ENCODE measurements around the gene NRM. TPM values are rescaled to one million over a fixed set of nuclear protein-coding genes. Genes with fewer than 3 reads are reported as not detected.
A peak's percentile ranks its signal among the peaks of the same experiment; 100 is the strongest.

The NRM gene
- total and polyA plus RNA-seq, 2 of the 13 experiments (the other 11 are each of a cell fraction or from before 2014, with no cell fraction given) = 12.5 to 16.0 TPM

- ChIA-PET CTCF (ENCODE audit: low intra/inter-chr PET ratio, low total read pairs) (no interaction called here), POLR2A (interaction anchor here (0.6 to 2.6 kb wide), 12 partner anchors 8 to 260 kb away, joined by 3 to 27 read pairs (median 6); partner anchors contain the start of genes DHX16, IER3, MRPS18B and PPP1R10)
- peak overlapping the region; percentile 67 to 98 (median 94) for H3K4me3 ChIP-seq (replicated peaks in 1 of 3; ENCODE audit: insufficient read depth in 1 of 3, low read depth in 2 of 3, low read length in 3 of 3)
- peak; percentile 65 for FAIRE-seq
- H4K20me1 ChIP-seq (ENCODE audit: insufficient read depth, low read length) = no peaks in the 10 kb centered on the region
- intact Hi-C loops (cut with micrococcal nuclease; ENCODE audit: unreplicated experiment) (loop anchor here (1.0 to 2.0 kb wide), 2 partner anchors 25 to 48 kb away; partner anchors contain the start of gene DHX16), in situ Hi-C loops (cut with HindIII; ENCODE audit: extremely low pct_ligation_motif_present, low pct_unique_long_range_greater_than_20kb) (no loop called here)
- ATAC-seq = peak; percentile 86
- H3K9me3 ChIP-seq (ENCODE audit: low read length) = no peaks in the 10 kb centered on the region
- peaks cover 36% of the 10 kb centered on the region for H3K4me1 ChIP-seq (ENCODE audit: insufficient read depth, low read length)
- H3K27me3 ChIP-seq (ENCODE audit: control insufficient read depth in 1 of 2, insufficient read depth in 2 of 2, low read length in 2 of 2) = no peaks in the 10 kb centered on the region; a peak in 1 of 5 replicates
- peaks cover 21% of the 10 kb centered on the region for H3K79me2 ChIP-seq (ENCODE audit: insufficient read depth, low read length)
- WGBS (ENCODE audit: low lambda C conversion rate) = 1% methylated on average over 33 of the region's 78 CpGs
- peak overlapping the region; percentile 88 for H3K27ac ChIP-seq (ENCODE audit: extremely low read length, insufficient read depth, low read length)
- peak overlapping the region; percentile 88 for H3K9ac ChIP-seq (ENCODE audit: insufficient read depth, low read depth, low read length)
- H3K36me3 ChIP-seq (replicated peaks in 1 of 2; ENCODE audit: control insufficient read depth in 1 of 2, insufficient read depth in 2 of 2, low read length in 2 of 2) = peaks cover 10 to 47% of the 10 kb centered on the region in 2 experiments
- BruUV-seq (replicated peaks) = TSS peak; percentile 73
- H3K4me2 ChIP-seq (ENCODE audit: low read depth, low read length) = peak overlapping the region; percentile 79
- no peak overlapping the region for H2AFZ ChIP-seq (ENCODE audit: low read length)
- peak; percentile 76 for DNase-seq (ENCODE audit: low spot score)
- TF ChIP-seq MTA1 (CRISPR knock-in tag; IDR thresholded peaks at IDR 0.05; ENCODE audit: borderline replicate concordance) = peak; percentile 97; the same call in 1 of the 2 replicates
- peak; percentile 86; the same call in 1 of the 2 replicates for TF ChIP-seq ZNF484 (CRISPR knock-in tag; IDR thresholded peaks at IDR 0.05; ENCODE audit: borderline replicate concordance, low read depth)
- peak; percentile 59 for TF ChIP-seq RAD21 (CRISPR knock-in tag; IDR thresholded peaks at IDR 0.05)
- TF ChIP-seq ZSCAN22 (CRISPR knock-in tag; IDR thresholded peaks at IDR 0.05) = 0 out of 2 replicates have a peak, but pooled peaks have one; percentile 67
- peak; percentile 64 for TF ChIP-seq IKZF5 (CRISPR knock-in tag; IDR thresholded peaks at IDR 0.05)
- peak; percentile 75; the same call in 1 of the 2 replicates for TF ChIP-seq REPIN1 (CRISPR knock-in tag; IDR thresholded peaks at IDR 0.05; ENCODE audit: borderline replicate concordance, low read depth)
- peak; percentile 31 for TF ChIP-seq ELF1 (CRISPR knock-in tag; IDR thresholded peaks at IDR 0.05)
- TF ChIP-seq CEBPB (IDR thresholded peaks at IDR 0.05; ENCODE audit: borderline replicate concordance, low read depth, low read length) = no peak
- peak; percentile 97 for TF ChIP-seq NCOA1 (CRISPR knock-in tag; IDR thresholded peaks at IDR 0.05)
- no peak for TF ChIP-seq ELK4 (CRISPR knock-in tag; IDR thresholded peaks at IDR 0.05; ENCODE audit: borderline replicate concordance)
- peak; percentile 98 for TF ChIP-seq ZNF333 (CRISPR knock-in tag; IDR thresholded peaks at IDR 0.05; ENCODE audit: borderline replicate concordance)
- no peak for TF ChIP-seq NFIB (CRISPR knock-in tag; IDR thresholded peaks at IDR 0.05; ENCODE audit: borderline replicate concordance)
- no peak for TF ChIP-seq GPBP1L1 (CRISPR knock-in tag; IDR thresholded peaks at IDR 0.05)
- TF ChIP-seq ZNF414 (CRISPR knock-in tag; IDR thresholded peaks at IDR 0.05) = peak; percentile 87; the same call in 1 of the 2 replicates
- TF ChIP-seq IRF1 (CRISPR knock-in tag; IDR thresholded peaks at IDR 0.05; ENCODE audit: low read depth) = 0 out of 2 replicates have a peak, but pooled peaks have one; percentile 70
- TF ChIP-seq GPN1 (CRISPR knock-in tag; IDR thresholded peaks at IDR 0.05; ENCODE audit: borderline replicate concordance) = peak; percentile 53; the same call in 1 of the 2 replicates
- peak; percentile 88 for TF ChIP-seq YEATS2 (CRISPR knock-in tag; IDR thresholded peaks at IDR 0.05; ENCODE audit: borderline replicate concordance)
Observed at GRCh38 chr6:30647242-30648116, 43.3 kb downstream of the NRM start.

Data from HepG2 (cell line).